Measurements from ENCODE around the gene PPP2R5A. TPM values are rescaled to one million over a fixed set of nuclear protein-coding genes. Genes with fewer than 3 reads are reported as not detected.
"Not testable (repeated sequence)": the region's sequence is repeated elsewhere in the genome, so short reads cannot be mapped to it uniquely, and the experiment has no call there.

Gene PPP2R5A
- polyA plus RNA-seq, 2 donors = 29.0 to 37.3 TPM

GRCh38 chr1:212292250-212293105, 7.3 kb downstream of the PPP2R5A start:
- H3K27me3 ChIP-seq (ENCODE audit: control insufficient read depth in 1 of 2, insufficient read depth in 2 of 2, low read length in 2 of 2) = no peaks in the 10 kb centered on the region
- peak overlapping the region; percentile 40 to 75 for H3K27ac ChIP-seq (ENCODE audit: low read depth in 2 of 2, low read length in 1 of 2)
- WGBS, 2 donors = 53 to 54% methylated on average over 4 of the region's 4 CpGs
- H3K36me3 ChIP-seq (ENCODE audit: control insufficient read depth in 2 of 2, insufficient read depth in 2 of 2, low read length in 1 of 2) = no peaks in the 10 kb centered on the region
- no peak overlapping the region for H3K4me3 ChIP-seq (ENCODE audit: low read depth in 1 of 2, low read length in 2 of 2)
- H3K9me3 ChIP-seq (ENCODE audit: control insufficient read depth in 2 of 2, insufficient read depth in 1 of 2, low read depth in 1 of 2, low read length in 1 of 2) = no peaks in the 10 kb centered on the region
- H3K4me1 ChIP-seq (ENCODE audit: control insufficient read depth in 2 of 2, insufficient read depth in 2 of 2, low read length in 1 of 2) = peaks cover 0 to 2% of the 10 kb centered on the region in 2 donors

GRCh38 chr1:212293579-212293978, 8.4 kb downstream of the PPP2R5A start:
- Histone ChIP-seq H3K4me1 (ENCODE audit: control insufficient read depth in 2 of 2, insufficient read depth in 2 of 2, low read length in 1 of 2) (peaks cover 0 to 2% of the 10 kb centered on the region in 2 donors), H3K9me3 (ENCODE audit: control insufficient read depth in 2 of 2, insufficient read depth in 1 of 2, low read depth in 1 of 2, low read length in 1 of 2) (no peaks in the 10 kb centered on the region), H3K4me3 (ENCODE audit: low read depth in 1 of 2, low read length in 2 of 2) (no peak overlapping the region), H3K36me3 (ENCODE audit: control insufficient read depth in 2 of 2, insufficient read depth in 2 of 2, low read length in 1 of 2) (no peaks in the 10 kb centered on the region), H3K27ac (ENCODE audit: low read depth in 2 of 2, low read length in 1 of 2) (peak overlapping the region in 1 of 2 donors; percentile 21), H3K27me3 (ENCODE audit: control insufficient read depth in 1 of 2, insufficient read depth in 2 of 2, low read length in 2 of 2) (no peaks in the 10 kb centered on the region)
- WGBS, 2 donors = 54 to 59% methylated on average over 1 of the region's 1 CpG

GRCh38 chr1:212294983-212295382, 9.8 kb downstream of the PPP2R5A start:
- Histone ChIP-seq H3K27ac (ENCODE audit: low read depth in 2 of 2, low read length in 1 of 2) (no peak overlapping the region), H3K4me3 (ENCODE audit: low read depth in 1 of 2, low read length in 2 of 2) (no peak overlapping the region), H3K36me3 (ENCODE audit: control insufficient read depth in 2 of 2, insufficient read depth in 2 of 2, low read length in 1 of 2) (no peaks in the 10 kb centered on the region), H3K4me1 (ENCODE audit: control insufficient read depth in 2 of 2, insufficient read depth in 2 of 2, low read length in 1 of 2) (peaks cover 0 to 2% of the 10 kb centered on the region in 2 donors), H3K9me3 (ENCODE audit: control insufficient read depth in 2 of 2, insufficient read depth in 1 of 2, low read depth in 1 of 2, low read length in 1 of 2) (no peaks in the 10 kb centered on the region), H3K27me3 (ENCODE audit: control insufficient read depth in 1 of 2, insufficient read depth in 2 of 2, low read length in 2 of 2) (no peaks in the 10 kb centered on the region)
- WGBS, 2 donors = 87 to 89% methylated on average over 3 of the region's 3 CpGs

GRCh38 chr1:212295579-212295978, 10.4 kb downstream of the PPP2R5A start:
- Histone ChIP-seq H3K9me3 (ENCODE audit: control insufficient read depth in 2 of 2, insufficient read depth in 1 of 2, low read depth in 1 of 2, low read length in 1 of 2) (no peaks in the 10 kb centered on the region), H3K27ac (ENCODE audit: low read depth in 2 of 2, low read length in 1 of 2) (no peak overlapping the region), H3K27me3 (ENCODE audit: control insufficient read depth in 1 of 2, insufficient read depth in 2 of 2, low read length in 2 of 2) (no peaks in the 10 kb centered on the region), H3K4me3 (ENCODE audit: low read depth in 1 of 2, low read length in 2 of 2) (no peak overlapping the region), H3K4me1 (ENCODE audit: control insufficient read depth in 2 of 2, insufficient read depth in 2 of 2, low read length in 1 of 2) (peaks cover 0 to 2% of the 10 kb centered on the region in 2 donors), H3K36me3 (ENCODE audit: control insufficient read depth in 2 of 2, insufficient read depth in 2 of 2, low read length in 1 of 2) (no peaks in the 10 kb centered on the region)
- 83% methylated on average over 2 of the region's 2 CpGs for WGBS, 2 donors

DNA sequence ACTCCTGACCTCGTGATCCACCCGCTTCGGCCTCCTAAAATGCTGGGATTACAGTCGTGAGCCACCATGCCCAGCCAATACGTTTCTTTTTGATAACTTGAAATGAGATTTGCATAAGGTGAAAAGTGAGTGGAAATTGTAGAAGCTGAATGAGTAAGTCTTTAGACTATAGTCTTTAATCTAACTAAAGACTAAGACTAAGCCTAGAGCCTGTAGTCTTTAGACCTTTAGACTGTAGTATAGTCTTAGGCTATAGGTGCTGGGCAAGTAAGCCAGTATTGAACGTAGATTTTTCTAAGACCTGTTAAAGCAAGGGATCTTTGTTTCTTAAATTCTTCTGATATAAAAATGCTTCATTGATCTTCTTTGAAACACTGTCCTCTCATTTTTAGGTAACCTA, 12.1 kb downstream of the PPP2R5A start:
- Histone ChIP-seq H3K4me1 (ENCODE audit: control insufficient read depth in 2 of 2, insufficient read depth in 2 of 2, low read length in 1 of 2) (no peaks in the 10 kb centered on the region), H3K9me3 (ENCODE audit: control insufficient read depth in 2 of 2, insufficient read depth in 1 of 2, low read depth in 1 of 2, low read length in 1 of 2) (no peaks in the 10 kb centered on the region), H3K27me3 (ENCODE audit: control insufficient read depth in 1 of 2, insufficient read depth in 2 of 2, low read length in 2 of 2) (no peaks in the 10 kb centered on the region), H3K36me3 (ENCODE audit: control insufficient read depth in 2 of 2, insufficient read depth in 2 of 2, low read length in 1 of 2) (no peaks in the 10 kb centered on the region), H3K27ac (ENCODE audit: low read depth in 2 of 2, low read length in 1 of 2) (no peak overlapping the region), H3K4me3 (ENCODE audit: low read depth in 1 of 2, low read length in 2 of 2) (no peak overlapping the region)
- WGBS, 2 donors = 83 to 84% methylated on average over 6 of the region's 6 CpGs

- Histone ChIP-seq H3K27me3 (ENCODE audit: control insufficient read depth in 1 of 2, insufficient read depth in 2 of 2, low read length in 2 of 2) (no peaks in the 10 kb centered on the region), H3K4me3 (ENCODE audit: low read depth in 1 of 2, low read length in 2 of 2) (no peak overlapping the region), H3K36me3 (ENCODE audit: control insufficient read depth in 2 of 2, insufficient read depth in 2 of 2, low read length in 1 of 2) (no peaks in the 10 kb centered on the region), H3K4me1 (ENCODE audit: control insufficient read depth in 2 of 2, insufficient read depth in 2 of 2, low read length in 1 of 2) (no peaks in the 10 kb centered on the region), H3K27ac (ENCODE audit: low read depth in 2 of 2, low read length in 1 of 2) (no peak overlapping the region), H3K9me3 (ENCODE audit: control insufficient read depth in 2 of 2, insufficient read depth in 1 of 2, low read depth in 1 of 2, low read length in 1 of 2) (no peaks in the 10 kb centered on the region)
- WGBS, 2 donors = 30 to 50% methylated on average over 1 of the region's 1 CpG
Measured at GRCh38 chr1:212301580-212301979, 16.4 kb downstream of the PPP2R5A start.

DNA sequence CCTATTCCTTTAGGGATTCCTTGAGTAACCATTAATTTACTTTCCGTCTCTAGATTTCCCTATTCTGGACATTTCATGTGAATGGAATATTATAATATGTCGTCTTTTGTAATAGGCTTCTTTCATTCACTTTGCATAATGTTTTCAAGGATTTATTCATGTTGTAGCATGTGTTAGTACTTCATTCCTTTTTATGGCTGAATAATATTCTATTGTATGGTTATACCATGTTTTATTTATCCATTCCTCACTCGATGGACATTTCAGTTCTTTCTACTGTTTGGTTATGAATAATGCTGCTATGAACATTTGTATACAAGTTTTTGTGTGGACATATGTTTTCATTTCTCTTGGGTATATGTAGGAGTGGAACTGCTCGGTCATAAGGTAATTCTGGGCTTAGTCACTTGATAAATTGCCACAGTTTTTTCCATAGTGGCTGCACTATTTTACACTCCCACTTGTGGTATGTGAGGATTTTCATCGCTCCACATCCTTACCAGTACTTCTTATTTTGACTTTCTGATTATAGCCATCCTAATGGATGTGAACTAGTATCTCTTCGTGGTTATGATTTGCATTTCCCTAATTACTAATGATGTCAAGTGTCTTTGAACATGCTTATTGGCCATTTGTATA, 17.7 kb downstream of the PPP2R5A start:
- 72 to 77% methylated on average over 6 of the region's 6 CpGs for WGBS, 2 donors
- H3K9me3 ChIP-seq (ENCODE audit: control insufficient read depth in 2 of 2, insufficient read depth in 1 of 2, low read depth in 1 of 2, low read length in 1 of 2) = no peaks in the 10 kb centered on the region
- no peaks in the 10 kb centered on the region for H3K4me1 ChIP-seq (ENCODE audit: control insufficient read depth in 2 of 2, insufficient read depth in 2 of 2, low read length in 1 of 2)

GRCh38 chr1:212305342-212305741, 20.1 kb downstream of the PPP2R5A start:
- Histone ChIP-seq H3K27ac (ENCODE audit: low read depth in 2 of 2, low read length in 1 of 2) (no peak overlapping the region), H3K4me1 (ENCODE audit: control insufficient read depth in 2 of 2, insufficient read depth in 2 of 2, low read length in 1 of 2) (no peaks in the 10 kb centered on the region), H3K27me3 (ENCODE audit: control insufficient read depth in 1 of 2, insufficient read depth in 2 of 2, low read length in 2 of 2) (no peaks in the 10 kb centered on the region), H3K36me3 (ENCODE audit: control insufficient read depth in 2 of 2, insufficient read depth in 2 of 2, low read length in 1 of 2) (no peaks in the 10 kb centered on the region), H3K4me3 (ENCODE audit: low read depth in 1 of 2, low read length in 2 of 2) (no peak overlapping the region), H3K9me3 (ENCODE audit: control insufficient read depth in 2 of 2, insufficient read depth in 1 of 2, low read depth in 1 of 2, low read length in 1 of 2) (no peaks in the 10 kb centered on the region)

More for the DNA sequence above, 17.7 kb downstream of the PPP2R5A start:
- Histone ChIP-seq H3K27ac (ENCODE audit: low read depth in 2 of 2, low read length in 1 of 2) (no peak overlapping the region), H3K27me3 (ENCODE audit: control insufficient read depth in 1 of 2, insufficient read depth in 2 of 2, low read length in 2 of 2) (no peaks in the 10 kb centered on the region), H3K4me3 (ENCODE audit: low read depth in 1 of 2, low read length in 2 of 2) (no peak overlapping the region), H3K36me3 (ENCODE audit: control insufficient read depth in 2 of 2, insufficient read depth in 2 of 2, low read length in 1 of 2) (no peaks in the 10 kb centered on the region)

GRCh38 chr1:212305984-212306452, 20.8 kb downstream of the PPP2R5A start:
- not testable (repeated sequence) for H3K9me3 ChIP-seq (ENCODE audit: control insufficient read depth in 2 of 2, insufficient read depth in 1 of 2, low read depth in 1 of 2, low read length in 1 of 2); H3K27ac ChIP-seq (ENCODE audit: low read depth in 2 of 2, low read length in 1 of 2); H3K4me1 ChIP-seq (ENCODE audit: control insufficient read depth in 2 of 2, insufficient read depth in 2 of 2, low read length in 1 of 2); H3K27me3 ChIP-seq (ENCODE audit: control insufficient read depth in 1 of 2, insufficient read depth in 2 of 2, low read length in 2 of 2); H3K4me3 ChIP-seq (ENCODE audit: low read depth in 1 of 2, low read length in 2 of 2); H3K36me3 ChIP-seq (ENCODE audit: control insufficient read depth in 2 of 2, insufficient read depth in 2 of 2, low read length in 1 of 2)
- WGBS, 2 donors = 85 to 88% methylated on average over 7 of the region's 7 CpGs

All from esophagus (tissue), 2 donors.